K562 (cell line): ENCODE data around the gene ZMAT2. TPM values are rescaled to one million over a fixed set of nuclear protein-coding genes. Genes with fewer than 3 reads are reported as not detected.

ENCODE experiments used
- CHD4 ChIP-seq: fragments of 200-600 bp; sonication (generic); IDR thresholded peaks from 3 replicates; pipeline ENCODE4 v1.6.1; 2012; ENCODE audit warnings: low read depth, mild to moderate bottlenecking, mixed read lengths, low read length, inconsistent platforms; ENCODE audit not compliant: insufficient read depth, insufficient replicate concordance, poor library complexity, severe bottlenecking
- FIP1L1 ChIP-seq: fragments of 200-400 bp; formaldehyde crosslinking; IDR thresholded peaks from 2 replicates; pipeline ENCODE4 v1.6.1; 2018; ENCODE audit warnings: mild to moderate bottlenecking, low read depth, low read length; ENCODE audit not compliant: poor library complexity, severe bottlenecking
- GTF2A2 ChIP-seq: IDR thresholded peaks from 2 replicates; pipeline ENCODE4 v1.6.1; 2016; ENCODE audit warnings: mild to moderate bottlenecking, missing genetic modification characterization, missing compliant biosample characterization
- KLF10 ChIP-seq: fragments of 250-450 bp; sonication (Bioruptor Pico); IDR thresholded peaks from 2 replicates; pipeline ENCODE4 v1.6.1; 2021; ENCODE audit warnings: matching md5 sums
- MTA1 ChIP-seq: fragments of 450-650 bp; IDR thresholded peaks from 2 replicates; pipeline ENCODE4 v1.6.1; 2017; ENCODE audit warnings: borderline replicate concordance
- NCOA1 ChIP-seq: fragments of 450-650 bp; IDR thresholded peaks from 2 replicates; pipeline ENCODE4 v1.6.1; 2016; ENCODE audit warnings: low read depth
- PATZ1 ChIP-seq: fragments of 250-450 bp; sonication (Bioruptor Pico); IDR thresholded peaks from 2 replicates; pipeline ENCODE4 v1.5.0; 2020; ENCODE audit warnings: mild to moderate bottlenecking, borderline replicate concordance
- PML ChIP-seq: IDR thresholded peaks from 2 replicates; pipeline ENCODE4 v1.6.1; 2012; ENCODE audit warnings: low read length, inconsistent platforms
- PRDM10 ChIP-seq: fragments of 450-650 bp; IDR thresholded peaks from 2 replicates; pipeline ENCODE4 v1.6.1; 2018; ENCODE audit not compliant: partially characterized antibody
- RBBP5 ChIP-seq: fragments of 200-600 bp; sonication (generic); IDR thresholded peaks from 2 replicates; pipeline ENCODE4 v1.6.1; 2012; ENCODE audit warnings: borderline replicate concordance, mild to moderate bottlenecking, low read length, control low read depth, inconsistent platforms; ENCODE audit not compliant: insufficient read depth, poor library complexity, severe bottlenecking
- RBM22 ChIP-seq: fragments of 200-400 bp; formaldehyde crosslinking; IDR thresholded peaks from 2 replicates; pipeline ENCODE4 v1.6.1; 2018; ENCODE audit warnings: low read length, low read depth; ENCODE audit not compliant: poor library complexity, severe bottlenecking
- RNF219 ChIP-seq: fragments of 250-450 bp; sonication (Bioruptor Pico); IDR thresholded peaks from 2 replicates; pipeline ENCODE4 v1.5.0; 2022; ENCODE audit warnings: mild to moderate bottlenecking
- TCF15 ChIP-seq: fragments of 250-450 bp; sonication (Bioruptor Pico); IDR thresholded peaks from 2 replicates; pipeline ENCODE4 v1.8.0; 2022; ENCODE audit warnings: moderate library complexity, mild to moderate bottlenecking, inconsistent platforms
- TCF7L2 ChIP-seq: fragments of 150-350 bp; IDR thresholded peaks from 2 replicates; pipeline ENCODE4 v1.6.1; 2016; ENCODE audit warnings: low read depth, mild to moderate bottlenecking, low read length, moderate library complexity
- ZBTB5 ChIP-seq: fragments of 450-650 bp; IDR thresholded peaks from 2 replicates; pipeline ENCODE4 v1.6.1; 2017; ENCODE audit warnings: antibody characterized with exemption
- ZNF431 ChIP-seq: sonication (generic); formaldehyde crosslinking; IDR thresholded peaks from 2 replicates; pipeline ENCODE4 v1.8.0; 2022; ENCODE audit warnings: mild to moderate bottlenecking, missing genetic modification reagents
- ZZZ3 ChIP-seq: fragments of 450-650 bp; IDR thresholded peaks from 2 replicates; pipeline ENCODE4 v1.6.1; 2016; ENCODE audit warnings: antibody characterized with exemption, mild to moderate bottlenecking, moderate library complexity
- polyA plus RNA-seq, 8 experiments: library from polyadenylated mRNA; depleted of rRNA in 4 of 8; stranded (reverse) in 5 of 8; unstranded in 3 of 8; fragments of >200 nt; fragmentation: Nextera tagmentation in 2 of 8; fragmentation: Illumina TruSeq in 1 of 8; extraction: Ambion mirVana in 2 of 8; extraction: Trizol in 1 of 8; gene quantifications; 2 replicates each; pipeline versions ENCODE4 v1.2.1 to v1.2.3, GENCODE V29; 2011 to 2014; ENCODE audit warnings: inconsistent platforms in 1 of 8, missing spikeins in 1 of 8
- total RNA-seq, 7 experiments: library from RNA; depleted of rRNA in 6 of 7; stranded (reverse); fragments of >200 nt in 6 of 7; fragmentation: Illumina TruSeq in 2 of 7; extraction: Trizol in 2 of 7; gene quantifications; 2 replicates each; pipeline versions ENCODE4 v1.2.1 to v1.2.3, GENCODE V29; 2011 to 2021; ENCODE audit warnings: low replicate concordance in 1 of 7

Gene ZMAT2
- total and polyA plus RNA-seq, 9 of the 15 experiments (the other 6 are each of a cell fraction or from before 2014, with no cell fraction given) = 44.2 to 101 (median 69.2) TPM

- TF ChIP-seq ZNF431 (peak; percentile 74; the same call in 1 of the 2 replicates), PRDM10 (peak; percentile 18), CHD4 (no peak), FIP1L1 (no peak), PATZ1 (CRISPR knock-in tag) (no peak), KLF10 (CRISPR knock-in tag) (no peak), ZZZ3 (no peak), GTF2A2 (no peak), RNF219 (CRISPR knock-in tag) (no peak), NCOA1 (no peak), ZBTB5 (peak; percentile 90), MTA1 (peak; percentile 50; the same call in 1 of the 2 replicates), TCF15 (CRISPR knock-in tag) (no peak), PML (peak; percentile 39; the same call in 1 of the 2 replicates), RBM22 (peak; percentile 64), TCF7L2 (no peak), RBBP5 (peak; percentile 57)
These were observed 25.7 kb downstream of the ZMAT2 start (continued) for GRCh38 chr5:140725799-140726471.
